ENCODE measurements around the gene SPOCK1.

The SPOCK1 gene

DNA sequence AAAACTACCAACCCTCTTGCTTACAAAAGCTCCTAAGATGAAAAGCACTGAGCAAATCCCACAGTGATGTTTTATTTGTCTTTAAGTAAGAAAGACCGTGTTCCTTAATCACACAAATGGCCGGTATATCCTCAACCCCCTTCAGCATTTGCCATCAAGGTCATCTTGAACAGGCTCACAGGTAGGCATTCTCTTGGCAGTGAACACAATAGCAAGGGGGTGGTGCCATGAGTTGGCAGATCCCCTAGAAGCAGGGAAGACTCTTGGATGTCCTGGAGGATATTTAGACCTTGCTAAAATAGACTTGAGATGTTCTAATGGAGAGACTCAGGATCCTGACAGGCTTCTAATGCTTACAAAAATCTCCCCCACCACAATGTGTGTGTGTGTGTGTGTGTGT is 323.0 kb downstream of the SPOCK1 start:
- in situ Hi-C loops (cut with HindIII; ENCODE audit: low sequenced_read_pairs) = no loop called here

DNA sequence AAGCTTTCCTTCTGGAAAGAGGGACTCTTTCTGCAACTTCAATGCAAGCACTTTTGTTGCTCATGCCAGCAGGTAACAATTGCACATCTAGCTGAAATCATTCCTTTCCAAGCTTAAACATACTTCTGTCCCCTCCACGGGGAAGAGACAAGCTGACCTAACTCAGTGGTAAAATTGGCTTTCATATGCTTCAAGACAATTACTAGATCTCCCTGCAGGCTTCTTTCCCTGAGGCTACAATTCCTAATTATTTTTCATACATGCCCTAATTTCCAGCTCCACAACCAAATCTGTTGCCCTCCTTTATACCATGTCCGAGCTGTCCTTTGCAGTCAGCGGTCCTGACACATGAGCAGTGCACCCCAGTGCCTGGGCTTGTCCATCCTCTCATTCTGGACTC is 324.9 kb downstream of the SPOCK1 start:
- in situ Hi-C loops (cut with HindIII; ENCODE audit: low sequenced_read_pairs) = no loop called here

DNA sequence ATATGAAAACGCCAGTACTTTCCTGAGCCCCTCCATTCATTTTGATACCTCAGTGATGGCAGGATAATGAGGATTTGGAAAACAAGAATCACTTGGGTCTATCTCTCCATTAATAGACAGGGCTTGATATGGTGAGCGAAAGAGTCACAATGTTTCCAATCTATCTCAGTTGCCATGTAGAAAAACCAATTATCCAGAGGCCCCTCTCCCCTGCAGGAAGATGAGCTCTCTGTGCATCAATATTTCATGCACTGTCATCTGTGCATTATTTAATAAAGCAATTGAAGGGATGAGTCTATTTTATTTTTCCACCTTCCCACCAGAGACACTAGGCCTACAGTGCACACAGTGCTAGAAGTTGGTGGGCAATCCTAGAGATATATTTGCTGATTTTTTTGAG is 326.9 kb downstream of the SPOCK1 start:
- in situ Hi-C loops (cut with HindIII; ENCODE audit: low sequenced_read_pairs) = no loop called here

GRCh38 chr5:137167187-137167586 is 331.9 kb downstream of the SPOCK1 start:
- in situ Hi-C loops (cut with HindIII; ENCODE audit: low sequenced_read_pairs) = no loop called here

GRCh38 chr5:137164961-137165360 is 334.2 kb downstream of the SPOCK1 start:
- in situ Hi-C loops (cut with HindIII; ENCODE audit: low sequenced_read_pairs) = no loop called here

GRCh38 chr5:137164536-137164935 is 334.6 kb downstream of the SPOCK1 start:
- in situ Hi-C loops (cut with HindIII; ENCODE audit: low sequenced_read_pairs) = no loop called here

DNA sequence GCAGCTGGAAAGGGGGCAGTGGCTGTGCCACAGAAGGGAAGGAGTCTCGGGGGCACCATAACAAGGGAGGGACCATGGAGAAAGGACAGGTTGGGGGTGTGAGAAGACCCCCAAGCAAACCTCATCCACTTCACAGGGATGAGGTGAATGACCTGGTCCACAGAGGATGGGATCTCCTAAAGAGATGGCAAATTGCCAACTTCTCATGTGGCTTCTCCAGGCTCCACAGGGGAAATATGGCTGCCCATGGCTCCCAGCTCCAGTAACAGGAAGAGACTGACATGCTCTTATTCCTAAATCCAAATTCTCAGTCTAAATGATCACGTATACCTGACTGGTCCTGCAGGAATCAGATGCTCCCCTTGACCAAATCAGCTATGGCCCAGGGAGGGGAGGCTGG is 340.4 kb downstream of the SPOCK1 start:
- in situ Hi-C loops (cut with HindIII; ENCODE audit: low sequenced_read_pairs) = no loop called here

- in situ Hi-C loops (cut with HindIII; ENCODE audit: low sequenced_read_pairs) = no loop called here
Observed at GRCh38 chr5:137156180-137156579, 342.9 kb downstream of the SPOCK1 start.

DNA sequence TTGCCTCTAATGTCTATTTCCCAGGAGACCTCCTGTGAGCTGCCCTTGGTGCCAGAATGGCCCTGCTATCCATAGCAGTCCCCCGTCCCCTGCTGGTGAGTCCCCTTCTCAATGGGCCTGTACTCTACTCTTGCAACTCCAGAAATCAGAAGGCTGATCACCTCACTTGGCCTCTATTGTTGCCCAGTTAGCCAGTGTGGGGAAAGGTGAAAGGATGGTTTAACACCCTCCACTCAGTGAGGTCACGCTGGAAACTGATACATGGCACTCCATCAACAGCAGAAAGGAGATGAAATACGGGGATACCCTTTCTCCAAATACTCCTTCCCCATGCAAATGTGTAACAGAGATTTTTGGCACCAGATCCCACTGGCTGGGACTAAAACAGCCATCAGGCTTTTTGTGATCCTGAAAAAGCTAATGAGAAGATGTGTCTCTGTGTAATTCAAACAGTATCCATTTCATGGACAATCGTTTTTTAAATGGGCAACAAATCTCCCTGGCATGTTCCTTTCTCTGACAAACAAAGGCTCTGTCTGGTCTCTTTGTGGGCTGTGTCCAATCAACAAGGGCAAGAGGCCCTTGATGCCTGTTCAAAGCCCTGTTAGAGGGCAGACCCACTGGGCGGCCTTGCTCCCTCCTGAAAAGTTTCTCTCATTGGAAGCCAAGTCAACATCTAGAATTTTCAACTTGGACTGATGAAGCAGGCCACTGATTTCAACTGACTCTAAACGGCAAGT is 343.7 kb downstream of the SPOCK1 start:
- in situ Hi-C loops (cut with HindIII; ENCODE audit: low sequenced_read_pairs) = no loop called here

- in situ Hi-C loops (cut with HindIII; ENCODE audit: low sequenced_read_pairs) = no loop called here
Observed at GRCh38 chr5:137152616-137153015, 346.5 kb downstream of the SPOCK1 start.

GRCh38 chr5:137148655-137149054 is 350.5 kb downstream of the SPOCK1 start:
- in situ Hi-C loops (cut with HindIII; ENCODE audit: low sequenced_read_pairs) = no loop called here

DNA sequence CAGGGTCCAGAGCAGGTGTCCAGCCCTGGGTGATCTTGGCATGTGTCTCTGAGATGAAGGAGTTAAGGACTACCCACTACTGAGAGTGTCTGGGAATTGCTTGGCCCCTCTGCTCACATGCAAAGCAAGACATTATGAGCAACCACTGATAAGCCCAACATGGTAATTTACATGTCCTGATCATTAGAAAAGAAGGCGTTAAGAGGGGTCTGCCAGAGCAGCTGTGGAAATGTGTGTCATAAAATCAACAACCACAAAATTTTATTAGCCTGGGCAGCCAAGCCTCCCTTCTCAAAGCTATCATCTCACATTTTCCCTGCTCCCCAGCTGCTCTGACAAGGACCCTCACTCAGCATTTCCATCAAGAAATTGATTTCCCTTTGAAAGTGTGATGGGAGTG is 351.0 kb downstream of the SPOCK1 start:
- in situ Hi-C loops (cut with HindIII; ENCODE audit: low sequenced_read_pairs) = no loop called here

DNA sequence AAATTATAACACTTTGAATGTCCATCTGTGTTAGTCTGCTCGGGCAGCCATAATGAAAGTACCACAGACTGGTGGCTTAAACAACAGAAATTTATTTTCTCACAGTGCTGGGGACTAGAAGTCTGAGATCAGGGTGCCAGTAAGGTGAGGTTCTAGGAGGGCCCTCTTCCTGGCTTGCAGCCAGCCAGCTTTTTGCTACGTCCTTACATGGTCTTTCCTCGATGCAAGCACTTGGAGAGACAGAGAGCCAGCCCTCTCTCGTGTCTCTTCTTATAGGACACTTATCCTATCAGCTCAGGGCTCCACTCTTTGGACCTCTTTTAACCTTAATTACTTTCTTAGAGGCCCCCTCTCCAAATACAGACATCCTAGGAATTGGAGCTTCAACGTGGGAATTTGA is 351.8 kb downstream of the SPOCK1 start:
- in situ Hi-C loops (cut with HindIII; ENCODE audit: low sequenced_read_pairs) = no loop called here

DNA sequence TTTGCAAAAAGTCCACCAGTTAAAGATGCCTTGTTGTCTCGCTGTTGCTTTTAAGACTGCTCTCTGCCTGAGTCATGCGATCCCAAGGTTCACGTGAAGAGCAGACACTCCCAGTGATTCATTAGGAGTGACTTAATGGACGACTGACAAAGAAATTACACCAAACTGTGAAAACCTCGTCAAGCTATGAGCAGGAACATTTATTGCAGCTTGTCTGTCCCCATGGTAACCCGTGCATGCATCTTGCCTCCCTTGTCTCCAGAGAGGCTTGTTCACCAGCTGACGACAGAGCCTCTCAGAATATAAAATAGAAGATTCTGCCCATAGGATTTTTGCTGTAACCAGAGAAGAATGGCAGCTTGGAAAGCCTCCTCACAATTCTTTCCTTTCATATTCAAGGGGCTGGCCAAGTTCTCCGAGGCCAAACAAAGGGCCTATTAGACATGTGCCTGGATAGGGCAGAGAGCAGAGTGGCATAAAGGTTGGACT is 352.7 kb downstream of the SPOCK1 start:
- in situ Hi-C loops (cut with HindIII; ENCODE audit: low sequenced_read_pairs) = no loop called here

- in situ Hi-C loops (cut with HindIII; ENCODE audit: low sequenced_read_pairs) = no loop called here
Observed at GRCh38 chr5:137145721-137146120, 353.4 kb downstream of the SPOCK1 start.

DNA sequence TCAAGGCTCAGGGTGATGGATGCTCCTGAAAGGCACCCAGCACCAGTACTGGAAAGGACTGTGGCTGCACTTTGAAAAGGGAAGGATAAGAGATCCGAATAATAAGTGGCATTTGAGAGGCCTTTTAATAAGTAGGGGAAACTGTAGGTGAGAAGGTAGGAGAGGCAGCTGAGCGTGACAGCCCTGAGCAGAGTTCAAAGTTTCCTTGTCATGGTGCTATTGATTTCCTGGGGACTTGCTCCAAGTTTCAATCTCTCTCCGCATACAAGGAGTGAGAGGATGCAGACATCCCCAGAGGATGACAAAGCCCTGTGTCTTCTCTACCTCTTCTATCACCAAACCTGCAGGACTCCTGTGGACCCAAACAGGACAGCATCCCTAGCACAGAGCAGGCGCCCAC is 354.5 kb downstream of the SPOCK1 start:
- in situ Hi-C loops (cut with HindIII; ENCODE audit: low sequenced_read_pairs) = no loop called here

GRCh38 chr5:137142764-137143605 is 356.1 kb downstream of the SPOCK1 start:
- in situ Hi-C loops (cut with HindIII; ENCODE audit: low sequenced_read_pairs) = no loop called here

DNA sequence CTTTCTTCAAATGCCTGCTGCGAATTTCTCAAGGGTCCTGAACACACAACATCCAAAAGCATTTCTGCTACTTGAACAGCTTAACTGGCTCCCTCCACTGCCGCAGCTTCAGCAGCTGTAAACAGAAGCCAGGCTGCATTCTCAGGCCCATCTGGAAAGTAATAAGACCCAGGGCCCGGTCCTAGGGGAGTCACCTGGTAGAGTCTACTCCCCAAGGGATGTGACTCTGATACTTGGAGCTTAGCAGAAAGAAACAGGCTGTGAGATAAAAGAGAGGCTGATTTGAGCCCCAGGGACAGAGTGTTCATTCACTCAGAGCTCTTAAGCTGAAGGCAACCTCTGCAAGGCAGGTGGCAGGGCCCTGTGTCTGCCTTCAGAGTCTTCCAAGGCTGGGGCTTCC is 356.8 kb downstream of the SPOCK1 start:
- in situ Hi-C loops (cut with HindIII; ENCODE audit: low sequenced_read_pairs) = no loop called here

DNA sequence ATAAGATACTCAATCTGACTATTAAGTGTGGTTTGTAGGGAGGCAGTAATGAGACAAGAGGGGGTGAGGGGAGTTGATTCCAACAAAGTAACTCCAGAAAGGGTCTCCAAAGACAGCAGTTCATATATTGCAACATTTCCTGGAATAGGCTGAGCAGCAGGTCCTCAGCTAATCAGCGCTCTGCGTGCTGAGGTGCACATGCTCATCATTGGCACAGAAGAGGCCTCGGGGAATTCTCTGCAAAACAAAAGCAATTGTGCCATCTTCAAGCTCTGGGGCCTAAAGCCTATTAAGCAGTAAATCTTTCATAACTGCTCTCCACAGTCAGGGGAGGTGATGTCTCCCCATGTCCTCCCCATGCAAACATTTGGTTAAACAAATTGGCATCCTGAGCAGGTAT is 357.3 kb downstream of the SPOCK1 start:
- in situ Hi-C loops (cut with HindIII; ENCODE audit: low sequenced_read_pairs) = no loop called here

DNA sequence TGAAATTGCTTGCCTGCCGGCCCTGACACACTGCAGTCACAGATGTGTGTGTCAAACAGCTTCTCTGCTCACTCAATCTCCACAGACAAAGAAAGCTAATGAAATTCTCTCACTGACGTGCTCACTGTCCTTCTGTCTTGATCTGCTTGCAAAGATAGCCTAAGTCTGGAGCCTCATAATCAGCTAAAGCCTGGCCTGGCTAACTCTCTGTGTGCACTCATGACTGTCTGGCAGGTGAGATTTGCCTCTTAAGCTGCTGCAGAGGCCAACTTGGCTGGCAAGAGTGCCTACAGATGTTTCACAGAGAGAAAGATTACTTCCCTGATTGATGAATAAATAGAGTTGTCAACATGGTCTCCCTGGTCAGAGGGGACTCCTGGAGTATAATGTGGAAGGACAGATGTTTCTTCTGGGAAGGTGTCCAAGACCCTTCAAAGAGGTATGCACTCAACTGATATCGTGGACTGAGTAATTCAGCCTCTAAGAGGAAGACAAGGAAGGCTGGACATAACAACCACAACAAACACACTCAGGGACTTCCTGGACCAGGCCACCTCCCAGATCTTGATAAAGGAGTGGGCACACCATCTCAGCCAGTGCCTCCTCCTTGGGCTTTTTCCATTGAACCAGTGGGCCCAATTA is 362.0 kb downstream of the SPOCK1 start:
- in situ Hi-C loops (cut with HindIII; ENCODE audit: low sequenced_read_pairs) = no loop called here

GRCh38 chr5:137134920-137135532 is 364.1 kb downstream of the SPOCK1 start:
- in situ Hi-C loops (cut with HindIII; ENCODE audit: low sequenced_read_pairs) = no loop called here
